ENCODE measurements around the gene UBA1.

DNA sequence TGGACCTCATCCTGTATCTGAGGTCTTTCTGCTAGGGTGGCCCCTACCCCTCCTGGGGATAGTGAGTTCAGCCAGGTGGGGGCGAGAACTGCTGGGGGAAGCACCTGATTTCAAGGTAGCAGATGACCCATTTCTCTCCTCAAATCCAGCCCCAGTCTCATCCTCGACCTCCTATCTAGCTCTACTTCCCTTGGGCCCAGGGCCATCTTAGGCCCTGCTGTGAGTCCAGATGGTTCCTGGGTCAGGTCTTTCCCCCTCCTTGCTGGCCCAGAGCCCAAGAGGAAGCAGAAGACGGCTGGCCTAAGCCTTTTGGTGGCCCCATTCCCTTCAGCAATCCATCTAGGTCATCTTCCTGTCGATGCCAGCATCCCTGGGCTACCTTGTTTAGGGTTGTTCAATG is 28.1 kb downstream of the UBA1 start:
- TF ChIP-seq, protein P1, sequence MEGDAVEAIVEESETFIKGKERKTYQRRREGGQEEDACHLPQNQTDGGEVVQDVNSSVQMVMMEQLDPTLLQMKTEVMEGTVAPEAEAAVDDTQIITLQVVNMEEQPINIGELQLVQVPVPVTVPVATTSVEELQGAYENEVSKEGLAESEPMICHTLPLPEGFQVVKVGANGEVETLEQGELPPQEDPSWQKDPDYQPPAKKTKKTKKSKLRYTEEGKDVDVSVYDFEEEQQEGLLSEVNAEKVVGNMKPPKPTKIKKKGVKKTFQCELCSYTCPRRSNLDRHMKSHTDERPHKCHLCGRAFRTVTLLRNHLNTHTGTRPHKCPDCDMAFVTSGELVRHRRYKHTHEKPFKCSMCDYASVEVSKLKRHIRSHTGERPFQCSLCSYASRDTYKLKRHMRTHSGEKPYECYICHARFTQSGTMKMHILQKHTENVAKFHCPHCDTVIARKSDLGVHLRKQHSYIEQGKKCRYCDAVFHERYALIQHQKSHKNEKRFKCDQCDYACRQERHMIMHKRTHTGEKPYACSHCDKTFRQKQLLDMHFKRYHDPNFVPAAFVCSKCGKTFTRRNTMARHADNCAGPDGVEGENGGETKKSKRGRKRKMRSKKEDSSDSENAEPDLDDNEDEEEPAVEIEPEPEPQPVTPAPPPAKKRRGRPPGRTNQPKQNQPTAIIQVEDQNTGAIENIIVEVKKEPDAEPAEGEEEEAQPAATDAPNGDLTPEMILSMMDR (IDR thresholded peaks at IDR 0.05 in 8 of 11, conservative IDR thresholded peaks at IDR 0.05 in 3 of 11): no peak
- no peak for TF ChIP-seq POLR2AphosphoS5 (IDR thresholded peaks at IDR 0.05)
- no peak for TF ChIP-seq POLR2A (IDR thresholded peaks at IDR 0.05)

Measured in spleen (tissue), 7 donors.